KBM-7 (cell line): ENCODE results near the gene NUDT12.

ENCODE experiments used
- DNase-seq: peaks from one replicate; pipeline ENCODE4 v3.0.0-alpha.2; 2015
- in situ Hi-C: fragments of 300-500 bp; cut with MboI; formaldehyde crosslinking; loops from 2 replicates; pipeline ENCODE4 v1.14.3; 2020; ENCODE audit warnings: low sequenced_read_pairs, low pct_unique_long_range_greater_than_20kb, mixed read lengths

The NUDT12 gene

GRCh38 chr5:103546858-103547257 lies 15.7 kb downstream of the NUDT12 start:
- in situ Hi-C loops = no loop called here
- DNase-seq = no peak

- DNase-seq = no peak
- in situ Hi-C loops = no loop called here
Observed at GRCh38 chr5:103542441-103542840, 20.1 kb downstream of the NUDT12 start.

GRCh38 chr5:103541569-103541968 lies 21.0 kb downstream of the NUDT12 start:
- in situ Hi-C loops = no loop called here
- no peak for DNase-seq

GRCh38 chr5:103541114-103541513 lies 21.5 kb downstream of the NUDT12 start:
- DNase-seq = no peak
- in situ Hi-C loops = no loop called here

GRCh38 chr5:103539376-103540330 lies 22.9 kb downstream of the NUDT12 start:
- in situ Hi-C loops = no loop called here
- DNase-seq = no peak

GRCh38 chr5:103532086-103532734 lies 30.4 kb downstream of the NUDT12 start:
- no peak for DNase-seq
- in situ Hi-C loops = no loop called here

GRCh38 chr5:103526164-103526915 lies 36.2 kb downstream of the NUDT12 start:
- no peak for DNase-seq
- in situ Hi-C loops = no loop called here

GRCh38 chr5:103525361-103525760 lies 37.2 kb downstream of the NUDT12 start:
- no peak for DNase-seq
- in situ Hi-C loops = no loop called here

GRCh38 chr5:103523319-103523718 lies 39.3 kb downstream of the NUDT12 start:
- in situ Hi-C loops = no loop called here

GRCh38 chr5:103522586-103522985 lies 40.0 kb downstream of the NUDT12 start:
- in situ Hi-C loops = no loop called here
- no peak for DNase-seq

More at GRCh38 chr5:103523319-103523718, 39.3 kb downstream of the NUDT12 start:
- DNase-seq = no peak

- in situ Hi-C loops = no loop called here
- peak; percentile 11 for DNase-seq
Observed at GRCh38 chr5:103519550-103519949, 43.0 kb downstream of the NUDT12 start.

- in situ Hi-C loops = no loop called here
Observed at GRCh38 chr5:103514371-103514770, 48.2 kb downstream of the NUDT12 start.

GRCh38 chr5:103513701-103514100 lies 48.9 kb downstream of the NUDT12 start:
- no peak for DNase-seq
- in situ Hi-C loops = no loop called here

More at GRCh38 chr5:103514371-103514770, 48.2 kb downstream of the NUDT12 start:
- no peak for DNase-seq

GRCh38 chr5:103512500-103512899 lies 50.1 kb downstream of the NUDT12 start:
- DNase-seq = no peak
- in situ Hi-C loops = no loop called here

GRCh38 chr5:103511554-103511885 lies 51.1 kb downstream of the NUDT12 start:
- no peak for DNase-seq
- in situ Hi-C loops = no loop called here

GRCh38 chr5:103510851-103511553 lies 51.6 kb downstream of the NUDT12 start:
- no peak for DNase-seq
- in situ Hi-C loops = no loop called here

- no peak for DNase-seq
- in situ Hi-C loops = no loop called here
Observed at GRCh38 chr5:103505581-103506305, 56.8 kb downstream of the NUDT12 start.

- DNase-seq = no peak
- in situ Hi-C loops = no loop called here
Observed at GRCh38 chr5:103503066-103503465, 59.5 kb downstream of the NUDT12 start.

GRCh38 chr5:103502662-103503061 lies 59.9 kb downstream of the NUDT12 start:
- DNase-seq = no peak
- in situ Hi-C loops = no loop called here
